CD4-positive, alpha-beta T cell treated with Interleukin-21 for 1 hour (primary cell): ENCODE results near the gene PRICKLE3.
"Not testable (repeated sequence)": the region's sequence is repeated elsewhere in the genome, so short reads cannot be mapped to it uniquely, and the experiment has no call there.

Experiments used
- DNase-seq: peaks from one replicate; pipeline ENCODE4 v3.0.0-alpha.2; 2020

The PRICKLE3 gene

GRCh38 chrX:49178537-49178936, 7.6 kb downstream of the PRICKLE3 start:
- no peak for DNase-seq

GRCh38 chrX:49177873-49178480, 8.2 kb downstream of the PRICKLE3 start:
- DNase-seq = no peak

DNA sequence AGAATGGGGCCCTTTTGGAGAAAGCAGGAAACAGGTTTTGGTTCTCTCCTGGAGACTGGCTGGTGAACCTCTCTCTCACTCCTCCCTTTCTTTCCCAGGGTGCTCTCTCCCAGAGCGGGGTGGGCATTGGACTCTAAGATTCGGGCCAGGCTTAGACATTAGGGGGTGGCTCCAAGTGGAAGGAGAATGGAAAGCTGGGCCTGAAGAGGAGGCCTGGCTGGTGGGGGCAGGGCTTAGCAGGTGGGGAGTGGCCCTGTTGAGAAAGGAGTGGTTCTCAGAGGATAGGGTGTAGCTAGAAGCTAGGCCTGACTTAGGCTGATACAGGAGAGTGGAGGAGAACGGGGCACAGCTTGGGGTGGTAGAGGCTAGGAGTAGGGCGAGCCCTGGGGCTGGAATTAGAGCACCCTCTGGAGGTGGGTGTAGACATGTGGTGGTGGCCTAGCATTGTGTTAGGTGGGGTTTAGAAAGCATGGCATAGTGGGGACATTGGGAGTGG, 8.8 kb downstream of the PRICKLE3 start:
- peak; percentile 36 for DNase-seq

DNA sequence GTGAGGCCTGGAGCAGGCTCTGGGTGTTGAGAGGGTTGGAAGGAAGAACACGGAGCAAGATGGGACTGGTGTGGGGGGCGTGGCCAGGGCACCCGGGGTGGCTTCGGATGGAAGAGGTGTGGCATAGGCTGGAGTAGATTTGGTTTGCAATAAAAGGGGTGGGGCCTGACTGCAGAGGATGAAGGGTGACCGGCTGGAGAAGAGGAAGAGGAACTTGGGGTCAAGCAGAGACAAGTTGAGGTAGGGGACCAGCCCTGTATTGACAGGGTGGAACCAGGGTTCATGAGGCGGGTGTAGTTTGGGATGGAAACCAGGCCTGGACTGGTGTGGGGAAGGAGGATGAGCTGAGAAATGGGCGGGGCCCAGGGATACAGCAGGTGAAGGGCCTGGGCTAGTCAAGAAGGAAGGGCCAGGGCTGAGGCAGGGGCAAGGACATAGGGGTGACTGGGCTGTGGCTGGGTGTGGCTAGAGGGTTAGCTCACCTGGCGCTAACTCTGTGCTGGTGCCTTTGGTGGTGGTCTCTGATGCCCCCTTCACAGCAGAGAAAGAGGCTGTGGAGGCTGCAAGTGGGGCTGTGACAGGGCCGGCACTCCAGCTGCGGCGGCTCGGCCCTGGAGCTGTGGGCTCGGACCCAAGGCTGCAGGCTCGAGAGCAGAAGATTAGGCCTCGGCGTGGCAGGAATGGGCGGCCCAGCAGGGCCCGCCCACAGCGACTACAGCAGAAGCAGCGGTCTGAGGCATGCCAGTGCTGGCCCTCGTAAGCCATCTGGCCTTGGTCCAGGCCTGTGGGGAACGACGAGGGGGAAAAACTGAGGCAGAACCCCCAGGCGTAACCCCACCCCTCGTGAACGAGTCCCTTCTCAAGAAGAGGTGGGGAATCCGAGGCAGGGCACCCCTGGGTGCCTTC, 9.5 kb downstream of the PRICKLE3 start:
- DNase-seq = no peak

- no peak for DNase-seq
These were observed 10.5 kb downstream of the PRICKLE3 start for GRCh38 chrX:49175435-49176274.

- no peak for DNase-seq
These were observed 11.4 kb downstream of the PRICKLE3 start for GRCh38 chrX:49174723-49175122.

DNA sequence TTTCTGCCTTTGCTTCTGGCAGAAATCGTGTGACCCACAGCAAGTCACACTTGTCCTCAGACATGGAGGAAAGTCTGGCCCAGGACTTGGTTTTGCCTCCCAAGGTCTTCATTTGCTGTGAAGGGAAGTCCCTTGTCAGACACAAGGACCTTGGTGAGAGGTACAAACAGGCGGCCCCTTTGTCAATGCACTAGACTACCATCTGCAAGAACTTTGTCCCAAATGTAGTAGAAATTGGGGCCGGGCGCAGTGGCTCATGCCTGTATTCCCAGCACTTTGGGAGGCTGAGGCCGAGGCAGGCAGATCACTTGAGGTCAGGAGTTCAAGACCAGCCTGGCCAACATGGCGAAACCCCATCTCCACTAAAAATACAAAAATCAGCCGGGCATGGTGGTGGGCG, 12.6 kb downstream of the PRICKLE3 start:
- not testable (repeated sequence) for DNase-seq

GRCh38 chrX:49172280-49172780, 13.8 kb downstream of the PRICKLE3 start:
- DNase-seq = peak; percentile 79

DNA sequence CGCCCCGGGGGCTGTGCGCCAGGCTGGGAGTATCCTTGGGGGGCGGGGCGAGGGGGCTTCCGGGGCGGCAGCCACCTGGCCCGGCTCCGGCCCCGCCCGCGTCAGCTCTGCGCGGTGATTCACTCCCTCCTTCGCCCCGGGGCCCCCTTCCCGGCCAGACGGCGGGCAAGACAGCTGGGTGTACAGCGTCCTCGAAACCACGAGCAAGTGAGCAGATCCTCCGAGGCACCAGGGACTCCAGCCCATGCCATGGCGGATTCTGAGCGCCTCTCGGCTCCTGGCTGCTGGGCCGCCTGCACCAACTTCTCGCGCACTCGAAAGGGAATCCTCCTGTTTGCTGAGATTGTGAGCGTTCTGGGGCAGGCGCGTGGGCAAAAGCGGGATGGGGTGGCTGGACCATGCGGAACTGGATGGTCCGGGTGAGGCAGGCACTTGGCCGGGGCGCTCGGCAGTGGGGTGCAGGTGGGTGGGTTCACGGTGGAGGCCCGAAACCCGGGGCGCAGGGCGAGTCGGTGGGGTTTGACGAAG, 14.4 kb downstream of the PRICKLE3 start, which contains the start of gene PLP2:
Gene PLP2 (plus strand): TSS at position 147 of the 528 bp plus-strand sequence. CDS start 103 bp downstream, at position 250.
- peak; percentile 70 for DNase-seq

DNA sequence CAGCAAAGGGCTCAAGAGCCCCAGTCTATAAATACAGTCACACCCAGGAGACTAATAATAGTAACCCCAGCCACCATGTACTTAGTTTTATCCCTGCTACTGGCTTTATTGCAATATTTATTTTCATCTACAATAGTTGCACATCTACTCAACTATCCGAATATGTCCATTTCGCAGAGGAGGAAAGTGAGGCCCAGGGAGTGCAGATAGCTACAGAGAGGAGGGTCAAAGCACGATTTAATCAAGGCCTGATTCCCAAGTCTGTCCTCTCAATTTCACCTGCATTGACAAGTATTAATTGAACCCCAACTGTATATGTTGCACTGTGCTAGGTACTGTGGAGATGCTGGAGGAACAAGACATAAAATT, 18.4 kb downstream of the PRICKLE3 start:
- DNase-seq = no peak

- peak; percentile 74 for DNase-seq
These were observed 19.0 kb downstream of the PRICKLE3 start for GRCh38 chrX:49166914-49167739.

- DNase-seq = peak; percentile 84
These were observed 20.0 kb downstream of the PRICKLE3 start for GRCh38 chrX:49165901-49166881.

GRCh38 chrX:49164589-49165360, 21.4 kb downstream of the PRICKLE3 start:
- DNase-seq = no peak

- DNase-seq = peak; percentile 87
These were observed 22.4 kb downstream of the PRICKLE3 start for GRCh38 chrX:49163555-49164419.

DNA sequence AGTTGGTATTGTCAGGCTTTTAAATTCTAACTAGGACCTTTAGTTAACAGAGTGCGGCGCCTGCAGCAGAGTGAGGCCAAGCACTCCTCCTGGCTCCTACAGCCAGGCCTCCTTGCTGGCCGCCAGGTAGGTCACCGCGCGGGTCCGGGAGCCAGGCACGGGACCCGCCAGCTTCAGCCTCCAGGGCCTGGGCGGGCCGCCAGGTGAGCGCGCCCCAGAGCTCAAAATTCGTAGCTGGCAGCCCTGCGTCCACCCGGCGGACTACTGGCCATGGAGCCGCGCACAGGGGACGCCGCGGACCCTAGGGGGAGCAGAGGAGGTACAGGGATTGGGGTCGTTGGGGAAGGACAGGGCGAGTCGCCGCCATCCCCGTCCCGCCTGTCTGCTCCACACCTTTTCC, 23.6 kb downstream of the PRICKLE3 start, which contains the start of gene MAGIX:
Gene MAGIX (plus strand): TSS at position 139 of the 400 bp plus-strand sequence. CDS start 132 bp downstream, at position 271.
- no peak for DNase-seq

DNA sequence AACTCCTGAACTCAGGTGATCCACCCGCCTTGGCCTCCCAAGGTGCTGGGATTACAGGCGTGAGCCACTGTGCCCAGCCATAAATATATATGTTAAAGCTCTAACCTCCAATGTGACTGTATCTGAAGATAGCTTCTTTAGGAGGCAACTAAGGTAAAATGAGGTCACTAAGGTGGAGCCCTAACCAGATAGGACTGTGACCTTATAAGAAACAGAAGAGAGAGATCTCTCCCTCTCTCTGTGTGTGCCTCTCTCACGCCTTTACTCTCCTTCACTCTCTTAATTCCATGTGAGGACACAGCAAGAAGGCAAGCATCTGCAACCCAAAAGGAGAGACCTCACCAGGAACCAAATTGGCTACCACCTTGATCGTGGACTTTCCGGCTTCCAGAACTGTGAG, 24.5 kb downstream of the PRICKLE3 start:
- no peak for DNase-seq

GRCh38 chrX:49160908-49161307, 25.3 kb downstream of the PRICKLE3 start:
- no peak for DNase-seq

DNA sequence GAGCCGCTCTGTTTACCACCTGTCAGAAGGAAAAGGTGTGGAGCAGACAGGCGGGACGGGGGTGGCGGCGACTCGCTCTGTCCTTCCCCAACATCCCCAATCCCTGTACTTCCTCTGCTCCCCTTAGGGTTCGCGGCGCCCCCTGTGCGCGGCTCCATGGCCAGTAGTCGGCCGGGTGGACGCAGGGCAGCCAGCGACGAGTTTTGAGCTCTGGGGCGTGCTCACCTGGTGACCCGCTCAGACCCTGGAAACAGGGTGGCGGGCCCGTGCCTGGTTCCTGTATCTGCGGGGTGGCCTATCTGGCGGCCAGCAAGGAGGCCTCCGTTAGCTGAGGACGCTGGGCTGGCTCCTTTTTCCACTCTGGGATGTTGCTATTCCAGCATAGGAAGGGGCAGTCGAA, 29.0 kb downstream of the PRICKLE3 start:
- no peak for DNase-seq
